RWPE2 (cell line): ENCODE results near the gene GPR176.
"Not testable (repeated sequence)": the region's sequence is repeated elsewhere in the genome, so short reads cannot be mapped to it uniquely, and the experiment has no call there.

Source experiments
- ATAC-seq: fragments of 200-7000 bp; cut with Tn5 transposase; 3 replicates; pipeline ENCODE4 v1.9.1; 2021; ENCODE audit warnings: low read depth
- DNase-seq: peaks from one replicate; pipeline ENCODE4 v3.0.0-alpha.2; 2020; ENCODE audit warnings: low spot score
- H3K27ac ChIP-seq: fragments of 450-650 bp; 2 replicates; pipeline ENCODE4 v1.5.1; 2017; ENCODE audit warnings: mild to moderate bottlenecking; ENCODE audit not compliant: poor library complexity, severe bottlenecking
- H3K27me3 ChIP-seq: fragments of 250-450 bp; sonication (Bioruptor Pico); 2 replicates; pipeline ENCODE4 v1.5.1; 2021; ENCODE audit warnings: mild to moderate bottlenecking, moderate library complexity; ENCODE audit not compliant: insufficient read depth, poor library complexity, severe bottlenecking
- H3K36me3 ChIP-seq: fragments of 250-450 bp; sonication (Bioruptor Pico); 2 replicates; pipeline ENCODE4 v1.5.1; 2020; ENCODE audit warnings: low read depth, mild to moderate bottlenecking, moderate library complexity
- H3K4me1 ChIP-seq: fragments of 250-450 bp; sonication (Bioruptor Pico); 2 replicates; pipeline ENCODE4 v1.5.1; 2021; ENCODE audit warnings: mild to moderate bottlenecking, moderate library complexity; ENCODE audit not compliant: insufficient read depth, poor library complexity, severe bottlenecking
- H3K4me3 ChIP-seq: fragments of 250-450 bp; sonication (Bioruptor Pico); 2 replicates; pipeline ENCODE4 v1.5.1; 2021; ENCODE audit warnings: mild to moderate bottlenecking, moderate library complexity; ENCODE audit not compliant: severe bottlenecking
- H3K9me3 ChIP-seq: fragments of 250-450 bp; sonication (Bioruptor Pico); 2 replicates; pipeline ENCODE4 v1.5.1; 2021; ENCODE audit warnings: mild to moderate bottlenecking, moderate library complexity; ENCODE audit not compliant: severe bottlenecking
- TF ChIP-seq, protein P1 (sequence below): fragments of 450-650 bp; IDR thresholded peaks from one replicate; pipeline ENCODE4 v1.5.1; 2017; ENCODE audit warnings: mild to moderate bottlenecking, moderate library complexity; ENCODE audit not compliant: poor library complexity, severe bottlenecking

GPR176 gene

GRCh38 chr15:39896101-39896500 lies 24.0 kb downstream of the GPR176 start:
- no peak for DNase-seq
- no peaks in the 10 kb centered on the region for H3K36me3 ChIP-seq
- H3K4me1 ChIP-seq, result peaks cover 6% of the 10 kb centered on the region
- H3K27me3 ChIP-seq, result no peaks in the 10 kb centered on the region
- H3K9me3 ChIP-seq, result no peaks in the 10 kb centered on the region
- peak; percentile 23; the same call in 1 of the 3 replicates for ATAC-seq
- no peak overlapping the region for H3K4me3 ChIP-seq
- TF ChIP-seq, protein P1, sequence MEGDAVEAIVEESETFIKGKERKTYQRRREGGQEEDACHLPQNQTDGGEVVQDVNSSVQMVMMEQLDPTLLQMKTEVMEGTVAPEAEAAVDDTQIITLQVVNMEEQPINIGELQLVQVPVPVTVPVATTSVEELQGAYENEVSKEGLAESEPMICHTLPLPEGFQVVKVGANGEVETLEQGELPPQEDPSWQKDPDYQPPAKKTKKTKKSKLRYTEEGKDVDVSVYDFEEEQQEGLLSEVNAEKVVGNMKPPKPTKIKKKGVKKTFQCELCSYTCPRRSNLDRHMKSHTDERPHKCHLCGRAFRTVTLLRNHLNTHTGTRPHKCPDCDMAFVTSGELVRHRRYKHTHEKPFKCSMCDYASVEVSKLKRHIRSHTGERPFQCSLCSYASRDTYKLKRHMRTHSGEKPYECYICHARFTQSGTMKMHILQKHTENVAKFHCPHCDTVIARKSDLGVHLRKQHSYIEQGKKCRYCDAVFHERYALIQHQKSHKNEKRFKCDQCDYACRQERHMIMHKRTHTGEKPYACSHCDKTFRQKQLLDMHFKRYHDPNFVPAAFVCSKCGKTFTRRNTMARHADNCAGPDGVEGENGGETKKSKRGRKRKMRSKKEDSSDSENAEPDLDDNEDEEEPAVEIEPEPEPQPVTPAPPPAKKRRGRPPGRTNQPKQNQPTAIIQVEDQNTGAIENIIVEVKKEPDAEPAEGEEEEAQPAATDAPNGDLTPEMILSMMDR, result no peak
- H3K27ac ChIP-seq, result no peak overlapping the region

- ATAC-seq, H3K27me3 ChIP-seq: not testable (repeated sequence)
Measured at GRCh38 chr15:39893051-39893450, 27.0 kb downstream of the GPR176 start.

DNA sequence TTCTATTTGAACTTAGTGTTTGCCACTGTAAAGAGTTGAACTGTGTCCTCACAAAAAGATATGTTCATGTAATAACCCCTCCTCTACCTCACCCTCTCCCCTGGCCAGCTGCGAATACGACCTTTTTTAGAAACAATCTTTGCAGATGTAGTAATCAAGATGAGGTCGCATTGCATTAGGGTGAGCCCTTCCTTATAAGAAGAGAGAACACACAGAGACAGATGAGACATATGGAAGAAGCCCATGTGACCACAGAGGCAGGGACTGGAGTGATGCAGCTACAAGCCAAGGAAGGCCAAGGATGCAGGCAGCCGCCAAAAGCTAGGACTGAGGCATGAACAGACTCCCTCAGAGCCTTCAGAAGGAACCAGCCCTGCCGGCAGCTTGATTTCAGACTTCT lies 27.6 kb downstream of the GPR176 start:
- ATAC-seq (no peak), DNase-seq (no peak)
- Histone ChIP-seq H3K4me3 (no peak overlapping the region), H3K36me3 (no peaks in the 10 kb centered on the region), H3K9me3 (no peaks in the 10 kb centered on the region), H3K4me1 (peaks cover 12% of the 10 kb centered on the region), H3K27me3 (no peaks in the 10 kb centered on the region), H3K27ac (no peak overlapping the region)
- TF ChIP-seq, protein P1, result no peak

More at GRCh38 chr15:39893051-39893450, 27.0 kb downstream of the GPR176 start:
- not testable (repeated sequence) for H3K4me3 ChIP-seq, H3K4me1 ChIP-seq, H3K9me3 ChIP-seq, H3K36me3 ChIP-seq, H3K27ac ChIP-seq, DNase-seq

DNA sequence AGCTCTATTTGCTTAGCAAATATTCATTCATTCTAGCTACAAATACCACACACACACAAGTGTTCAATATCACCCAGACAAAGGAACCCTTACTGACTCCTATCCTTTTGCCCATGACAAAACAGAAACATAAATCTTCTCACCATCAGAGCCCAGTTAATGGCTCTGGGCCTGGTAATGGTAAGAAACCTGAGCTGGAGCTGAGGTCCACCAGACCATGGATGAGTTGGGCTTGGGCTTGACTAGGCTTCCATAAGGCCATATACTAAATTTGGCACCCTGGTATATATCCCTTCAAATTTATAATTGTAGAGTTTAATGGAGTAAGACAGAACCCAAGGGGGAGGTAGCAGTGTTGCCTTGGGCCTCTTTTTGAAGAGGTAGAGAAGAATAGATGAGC lies 29.4 kb downstream of the GPR176 start:
- Histone ChIP-seq H3K9me3 (no peaks in the 10 kb centered on the region), H3K36me3 (no peaks in the 10 kb centered on the region), H3K4me1 (peaks cover 6% of the 10 kb centered on the region), H3K27ac (no peak overlapping the region), H3K4me3 (no peak overlapping the region), H3K27me3 (no peaks in the 10 kb centered on the region)
- ATAC-seq (no peak), DNase-seq (no peak)
- TF ChIP-seq, protein P1, result no peak

DNA sequence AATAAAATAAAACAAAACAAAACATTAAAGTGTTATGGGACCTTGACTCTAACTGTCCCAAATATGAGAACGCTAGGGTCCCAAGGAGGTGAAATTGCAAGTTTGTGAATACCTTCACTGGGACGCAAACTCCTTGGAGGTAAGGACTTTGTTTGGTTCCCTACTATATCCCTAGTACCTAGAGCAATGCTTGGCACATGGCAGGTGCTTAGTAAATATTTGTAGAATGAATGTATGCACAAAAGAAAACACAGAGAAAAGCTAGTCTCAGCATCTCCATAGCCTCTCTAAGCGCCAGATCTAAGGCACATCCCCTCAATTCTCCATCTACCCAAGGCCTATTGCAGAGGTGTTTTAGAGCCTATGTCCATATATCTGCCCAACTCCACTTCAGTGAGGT lies 30.5 kb downstream of the GPR176 start:
- H3K9me3 ChIP-seq, result no peaks in the 10 kb centered on the region
- ATAC-seq (no peak), DNase-seq (no peak)
- TF ChIP-seq, protein P1, result no peak
- no peak overlapping the region for H3K4me3 ChIP-seq
- H3K36me3 ChIP-seq, result no peaks in the 10 kb centered on the region
- peaks cover 6% of the 10 kb centered on the region for H3K4me1 ChIP-seq
- no peaks in the 10 kb centered on the region for H3K27me3 ChIP-seq
- no peak overlapping the region for H3K27ac ChIP-seq
